ENCODE measurements around the gene MYOZ2. TPM values are rescaled to one million over a fixed set of nuclear protein-coding genes. Genes with fewer than 3 reads are reported as not detected.

Gene MYOZ2
- total RNA-seq, 1 donor from 2014 or later = 0.16 TPM

GRCh38 chr4:119179011-119179410 is 43.4 kb downstream of the MYOZ2 start:
- no peak overlapping the region for H3K4me3 Mint-ChIP-seq
- H3K27me3 Mint-ChIP-seq (ENCODE audit: low read depth) = no peaks in the 10 kb centered on the region
- TF ChIP-seq CTCF (IDR thresholded peaks at IDR 0.05; ENCODE audit: unreplicated experiment) = no peak
- no peak overlapping the region for H3K27ac Mint-ChIP-seq
- no peak for DNase-seq (ENCODE audit: low spot score in 2 of 2, unreplicated experiment in 2 of 2)
- no peaks in the 10 kb centered on the region for H3K4me1 Mint-ChIP-seq
- H3K9me3 Mint-ChIP-seq = no peaks in the 10 kb centered on the region
- no peaks in the 10 kb centered on the region for H3K36me3 Mint-ChIP-seq

GRCh38 chr4:119184128-119184527 is 48.5 kb downstream of the MYOZ2 start:
- H3K4me3 Mint-ChIP-seq = no peak overlapping the region
- no peaks in the 10 kb centered on the region for H3K36me3 Mint-ChIP-seq
- DNase-seq (ENCODE audit: low spot score in 2 of 2, unreplicated experiment in 2 of 2) = no peak
- H3K4me1 Mint-ChIP-seq = peaks cover 5% of the 10 kb centered on the region
- no peak overlapping the region for H3K27ac Mint-ChIP-seq
- no peaks in the 10 kb centered on the region for H3K9me3 Mint-ChIP-seq
- H3K27me3 Mint-ChIP-seq (ENCODE audit: low read depth) = no peaks in the 10 kb centered on the region
- TF ChIP-seq CTCF (IDR thresholded peaks at IDR 0.05; ENCODE audit: unreplicated experiment) = no peak

DNA sequence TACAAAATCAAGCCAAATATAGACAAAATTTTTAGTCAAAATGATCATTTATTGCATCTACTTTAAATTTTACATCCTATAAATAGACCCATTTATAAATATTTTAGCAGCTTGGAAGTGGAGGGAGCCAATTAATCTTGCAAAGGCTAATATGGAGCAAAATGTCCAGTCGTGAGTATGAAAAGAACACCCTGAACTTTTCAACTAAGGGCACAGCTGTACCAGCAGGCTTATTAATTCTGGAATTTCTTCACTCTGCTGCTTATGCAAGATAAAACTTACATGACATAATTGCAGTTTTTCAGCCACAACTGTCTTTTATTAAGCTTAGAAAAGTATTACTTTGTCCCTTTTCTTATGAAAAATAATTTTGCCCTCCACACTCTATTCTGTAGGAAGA is 54.0 kb downstream of the MYOZ2 start:
- no peaks in the 10 kb centered on the region for H3K36me3 Mint-ChIP-seq
- no peaks in the 10 kb centered on the region for H3K27me3 Mint-ChIP-seq (ENCODE audit: low read depth)
- H3K27ac Mint-ChIP-seq = no peak overlapping the region
- no peak for DNase-seq (ENCODE audit: low spot score in 2 of 2, unreplicated experiment in 2 of 2)
- H3K4me1 Mint-ChIP-seq = peaks cover 12% of the 10 kb centered on the region
- TF ChIP-seq CTCF (IDR thresholded peaks at IDR 0.05; ENCODE audit: unreplicated experiment) = no peak
- H3K4me3 Mint-ChIP-seq = no peak overlapping the region
- H3K9me3 Mint-ChIP-seq = no peaks in the 10 kb centered on the region

GRCh38 chr4:119190354-119190753 is 54.7 kb downstream of the MYOZ2 start:
- no peak for DNase-seq (ENCODE audit: low spot score in 2 of 2, unreplicated experiment in 2 of 2)
- Mint-ChIP-seq H3K36me3 (no peaks in the 10 kb centered on the region), H3K27ac (no peak overlapping the region), H3K9me3 (no peaks in the 10 kb centered on the region), H3K4me3 (no peak overlapping the region), H3K27me3 (ENCODE audit: low read depth) (no peaks in the 10 kb centered on the region), H3K4me1 (peaks cover 12% of the 10 kb centered on the region)
- TF ChIP-seq CTCF (IDR thresholded peaks at IDR 0.05; ENCODE audit: unreplicated experiment) = no peak

DNA sequence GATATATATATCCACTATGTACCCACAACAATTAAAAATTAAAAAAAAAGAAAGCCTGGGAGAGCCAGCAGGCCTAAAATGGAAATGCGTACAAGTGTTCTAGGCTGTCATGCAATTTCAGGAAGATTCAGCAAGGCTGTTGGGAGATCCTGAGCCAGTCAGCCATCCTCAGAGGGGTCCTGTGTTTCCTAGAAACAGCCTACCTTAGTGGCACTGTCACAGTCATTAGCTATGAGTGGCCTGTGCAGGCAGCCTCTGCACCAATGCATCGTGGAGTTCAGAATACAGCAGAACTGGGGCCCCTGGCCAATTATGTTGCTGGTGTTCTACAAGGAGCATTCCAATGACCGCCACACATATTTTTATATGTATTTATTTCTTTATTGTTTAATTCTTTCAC is 55.9 kb downstream of the MYOZ2 start:
- no peak overlapping the region for H3K4me3 Mint-ChIP-seq
- H3K36me3 Mint-ChIP-seq = no peaks in the 10 kb centered on the region
- no peak for DNase-seq (ENCODE audit: low spot score in 2 of 2, unreplicated experiment in 2 of 2)
- H3K4me1 Mint-ChIP-seq = peaks cover 12% of the 10 kb centered on the region
- no peak for TF ChIP-seq CTCF (IDR thresholded peaks at IDR 0.05; ENCODE audit: unreplicated experiment)
- H3K9me3 Mint-ChIP-seq = peaks cover 8% of the 10 kb centered on the region
- no peak overlapping the region for H3K27ac Mint-ChIP-seq
- H3K27me3 Mint-ChIP-seq (ENCODE audit: low read depth) = no peaks in the 10 kb centered on the region

GRCh38 chr4:119197772-119198212 is 62.2 kb downstream of the MYOZ2 start:
- no peak overlapping the region for H3K4me3 Mint-ChIP-seq
- H3K36me3 Mint-ChIP-seq = peaks cover 5% of the 10 kb centered on the region
- H3K27me3 Mint-ChIP-seq (ENCODE audit: low read depth) = no peaks in the 10 kb centered on the region
- H3K9me3 Mint-ChIP-seq = peaks cover 40% of the 10 kb centered on the region
- no peak overlapping the region for H3K27ac Mint-ChIP-seq
- no peaks in the 10 kb centered on the region for H3K4me1 Mint-ChIP-seq
- no peak for DNase-seq (ENCODE audit: low spot score in 2 of 2, unreplicated experiment in 2 of 2)
- TF ChIP-seq CTCF (IDR thresholded peaks at IDR 0.05; ENCODE audit: unreplicated experiment) = no peak
